Measurements from ENCODE around the gene MEGF6.
"Not testable (repeated sequence)": the region's sequence is repeated elsewhere in the genome, so short reads cannot be mapped to it uniquely, and the experiment has no call there.

Gene MEGF6

DNA sequence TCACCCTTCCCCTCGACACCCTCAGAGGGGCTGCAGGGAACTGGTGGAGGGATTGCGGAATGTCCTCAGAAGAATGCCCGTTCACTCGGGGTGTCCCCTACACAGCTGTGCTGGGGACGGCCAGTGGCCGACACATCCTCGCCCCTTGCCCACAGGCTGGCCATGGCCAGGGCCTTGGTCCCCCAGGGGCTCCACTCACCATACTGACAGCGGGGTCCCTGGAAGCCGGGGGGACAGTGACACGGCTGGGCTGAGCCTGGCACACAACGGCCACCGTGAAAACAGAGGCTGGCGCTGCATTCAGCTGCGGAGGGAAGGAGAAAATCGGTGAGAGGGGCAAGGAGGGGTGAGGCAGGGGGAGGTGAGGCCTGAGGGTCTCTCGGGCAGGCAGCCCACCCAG is 31.7 kb downstream of the MEGF6 start:
- in situ Hi-C loops (cut with MboI; ENCODE audit: low sequenced_read_pairs, unreplicated experiment): no loop called here
- no peak for DNase-seq (ENCODE audit: low spot score)
- TF ChIP-seq CTCF (IDR thresholded peaks at IDR 0.05; ENCODE audit: borderline replicate concordance, control extremely low read depth, extremely low read depth, insufficient read depth, missing control alignments): no peak

GRCh38 chr1:3578906-3579305 is 32.4 kb downstream of the MEGF6 start:
- in situ Hi-C loops (cut with MboI; ENCODE audit: low sequenced_read_pairs, unreplicated experiment): no loop called here
- no peak for DNase-seq (ENCODE audit: low spot score)
- no peak for TF ChIP-seq CTCF (IDR thresholded peaks at IDR 0.05; ENCODE audit: borderline replicate concordance, control extremely low read depth, extremely low read depth, insufficient read depth, missing control alignments)

DNA sequence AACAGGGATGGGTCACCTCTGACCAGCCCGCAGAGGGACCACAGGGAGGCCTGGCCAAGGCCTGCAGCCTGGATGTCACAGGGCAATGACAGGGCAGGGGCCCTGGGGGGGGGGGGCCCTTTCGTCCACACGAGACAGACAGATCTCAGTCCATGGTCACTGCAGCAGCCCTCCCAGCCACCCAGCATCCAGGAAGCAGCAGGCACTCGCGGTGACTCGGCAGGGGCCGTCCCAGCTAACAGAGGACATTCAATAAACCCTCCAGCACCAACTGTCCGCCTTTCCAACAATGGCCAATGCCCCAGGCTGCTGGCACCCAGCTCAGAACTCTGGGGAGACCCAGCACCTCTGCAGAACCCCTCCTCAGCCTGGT is 32.9 kb downstream of the MEGF6 start:
- TF ChIP-seq CTCF (IDR thresholded peaks at IDR 0.05; ENCODE audit: borderline replicate concordance, control extremely low read depth, extremely low read depth, insufficient read depth, missing control alignments): no peak
- in situ Hi-C loops (cut with MboI; ENCODE audit: low sequenced_read_pairs, unreplicated experiment): no loop called here
- no peak for DNase-seq (ENCODE audit: low spot score)

DNA sequence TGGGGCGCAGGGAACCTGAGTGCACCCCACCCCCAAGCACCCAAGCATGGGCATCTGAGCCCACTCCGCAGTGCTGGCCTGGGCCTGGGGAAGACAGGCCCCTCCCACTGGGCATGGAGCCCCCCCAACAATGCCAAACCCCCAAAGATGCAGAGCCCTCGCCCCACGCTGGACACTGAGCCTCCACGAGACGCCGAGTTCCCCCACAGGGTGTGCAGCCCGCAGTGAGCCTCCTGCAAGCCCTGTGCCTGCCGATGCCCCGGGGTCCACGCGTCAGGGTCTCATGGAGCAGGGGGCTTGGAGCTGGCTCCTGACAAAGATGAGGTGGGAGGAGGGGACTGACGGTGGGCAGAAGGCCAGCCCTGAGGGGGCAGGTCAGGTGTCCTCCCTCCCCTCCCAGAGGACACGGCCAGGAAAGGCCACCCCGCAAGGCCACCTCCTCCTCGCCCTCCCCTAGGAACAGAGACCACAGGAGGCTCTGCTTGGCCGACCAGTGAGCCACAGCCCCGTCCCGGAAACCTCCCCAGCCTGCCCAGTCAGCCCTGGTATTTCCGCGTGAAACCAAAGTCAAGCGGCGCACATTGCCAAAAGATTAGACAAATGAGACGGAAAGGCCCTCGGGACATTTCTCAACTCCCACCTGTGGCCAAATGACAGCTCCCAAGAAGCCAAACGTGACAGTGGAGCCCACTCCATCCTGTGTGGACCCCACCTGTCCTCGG is 33.4 kb downstream of the MEGF6 start:
- DNase-seq (ENCODE audit: low spot score): no peak
- in situ Hi-C loops (cut with MboI; ENCODE audit: low sequenced_read_pairs, unreplicated experiment): no loop called here
- TF ChIP-seq CTCF (IDR thresholded peaks at IDR 0.05; ENCODE audit: borderline replicate concordance, control extremely low read depth, extremely low read depth, insufficient read depth, missing control alignments): no peak

GRCh38 chr1:3577300-3577699 is 34.0 kb downstream of the MEGF6 start:
- no peak for DNase-seq (ENCODE audit: low spot score)
- in situ Hi-C loops (cut with MboI; ENCODE audit: low sequenced_read_pairs, unreplicated experiment): no loop called here
- no peak for TF ChIP-seq CTCF (IDR thresholded peaks at IDR 0.05; ENCODE audit: borderline replicate concordance, control extremely low read depth, extremely low read depth, insufficient read depth, missing control alignments)

GRCh38 chr1:3575993-3576392 is 35.3 kb downstream of the MEGF6 start:
- no peak for TF ChIP-seq CTCF (IDR thresholded peaks at IDR 0.05; ENCODE audit: borderline replicate concordance, control extremely low read depth, extremely low read depth, insufficient read depth, missing control alignments)
- in situ Hi-C loops (cut with MboI; ENCODE audit: low sequenced_read_pairs, unreplicated experiment): no loop called here
- DNase-seq (ENCODE audit: low spot score): no peak

DNA sequence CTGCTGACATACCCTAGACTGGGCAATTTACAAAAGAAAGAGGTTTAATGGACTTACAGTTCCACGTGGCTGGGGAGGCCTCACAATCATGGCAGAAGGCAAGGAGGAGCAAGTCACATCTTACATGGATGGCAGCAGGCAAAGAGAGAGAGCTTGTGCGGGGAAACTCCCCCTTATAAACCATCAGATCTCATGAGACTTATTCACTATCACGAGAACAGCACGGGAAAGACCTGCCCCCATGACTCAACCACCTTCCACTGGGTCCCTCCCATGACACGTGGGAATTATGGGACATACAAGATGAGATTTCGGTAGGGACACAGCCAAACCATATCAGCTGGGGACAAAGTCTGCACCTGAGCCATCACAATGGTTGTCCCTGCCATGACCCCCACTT is 35.8 kb downstream of the MEGF6 start:
- DNase-seq (ENCODE audit: low spot score); in situ Hi-C loops (cut with MboI; ENCODE audit: low sequenced_read_pairs, unreplicated experiment): not testable (repeated sequence)
